ENCODE results near the gene TTYH2. TPM values are rescaled to one million over a fixed set of nuclear protein-coding genes. Genes with fewer than 3 reads are reported as not detected.

The TTYH2 gene
- total RNA-seq, 1 donor from 2014 or later, result 2.1 TPM

DNA sequence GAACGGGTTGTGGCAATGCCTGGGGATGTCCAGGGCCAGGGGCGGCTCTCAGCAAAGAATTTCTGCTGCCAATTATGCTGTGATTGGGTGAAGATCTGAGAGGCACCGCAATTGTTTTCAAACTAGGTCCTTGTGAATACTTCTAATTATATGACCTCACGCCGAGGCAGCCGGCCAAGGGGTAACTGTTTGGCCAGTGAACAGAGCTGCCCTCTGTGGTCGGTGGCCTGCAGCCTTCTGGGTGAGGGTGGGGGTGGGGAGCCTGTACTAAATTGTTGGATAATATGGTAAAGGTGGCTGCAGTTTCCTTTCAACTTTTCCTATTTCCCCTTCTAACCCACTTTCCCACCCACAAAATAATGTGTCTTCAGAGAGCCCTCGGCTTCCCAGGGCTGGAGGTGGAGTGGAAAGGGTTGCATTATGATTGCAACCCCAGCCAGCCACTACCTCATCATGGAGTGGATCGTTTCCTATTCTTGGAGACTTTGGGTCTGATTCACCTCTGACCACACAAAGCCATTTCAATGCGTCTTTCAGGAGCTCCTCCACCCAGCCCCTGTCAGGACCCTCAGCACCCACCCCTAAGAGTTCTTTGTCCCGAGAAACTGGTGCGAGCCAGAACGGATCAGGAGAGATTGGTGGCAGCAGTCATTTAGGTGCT is 58.7 kb downstream of the TTYH2 start:
- Mint-ChIP-seq H3K27me3 (ENCODE audit: low read depth) (peaks cover 16% of the 10 kb centered on the region), H3K27ac (ENCODE audit: unreplicated experiment) (peak overlapping the region; percentile 42), H3K4me3 (ENCODE audit: unreplicated experiment) (no peak overlapping the region), H3K9me3 (ENCODE audit: low read depth) (no peaks in the 10 kb centered on the region), H3K36me3 (ENCODE audit: low read depth) (no peaks in the 10 kb centered on the region), H3K4me1 (ENCODE audit: low read depth) (peaks cover 44% of the 10 kb centered on the region)
- TF ChIP-seq, protein P1, sequence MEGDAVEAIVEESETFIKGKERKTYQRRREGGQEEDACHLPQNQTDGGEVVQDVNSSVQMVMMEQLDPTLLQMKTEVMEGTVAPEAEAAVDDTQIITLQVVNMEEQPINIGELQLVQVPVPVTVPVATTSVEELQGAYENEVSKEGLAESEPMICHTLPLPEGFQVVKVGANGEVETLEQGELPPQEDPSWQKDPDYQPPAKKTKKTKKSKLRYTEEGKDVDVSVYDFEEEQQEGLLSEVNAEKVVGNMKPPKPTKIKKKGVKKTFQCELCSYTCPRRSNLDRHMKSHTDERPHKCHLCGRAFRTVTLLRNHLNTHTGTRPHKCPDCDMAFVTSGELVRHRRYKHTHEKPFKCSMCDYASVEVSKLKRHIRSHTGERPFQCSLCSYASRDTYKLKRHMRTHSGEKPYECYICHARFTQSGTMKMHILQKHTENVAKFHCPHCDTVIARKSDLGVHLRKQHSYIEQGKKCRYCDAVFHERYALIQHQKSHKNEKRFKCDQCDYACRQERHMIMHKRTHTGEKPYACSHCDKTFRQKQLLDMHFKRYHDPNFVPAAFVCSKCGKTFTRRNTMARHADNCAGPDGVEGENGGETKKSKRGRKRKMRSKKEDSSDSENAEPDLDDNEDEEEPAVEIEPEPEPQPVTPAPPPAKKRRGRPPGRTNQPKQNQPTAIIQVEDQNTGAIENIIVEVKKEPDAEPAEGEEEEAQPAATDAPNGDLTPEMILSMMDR (IDR thresholded peaks at IDR 0.05), result no peak
- no peak for DNase-seq (ENCODE audit: low spot score)

DNA sequence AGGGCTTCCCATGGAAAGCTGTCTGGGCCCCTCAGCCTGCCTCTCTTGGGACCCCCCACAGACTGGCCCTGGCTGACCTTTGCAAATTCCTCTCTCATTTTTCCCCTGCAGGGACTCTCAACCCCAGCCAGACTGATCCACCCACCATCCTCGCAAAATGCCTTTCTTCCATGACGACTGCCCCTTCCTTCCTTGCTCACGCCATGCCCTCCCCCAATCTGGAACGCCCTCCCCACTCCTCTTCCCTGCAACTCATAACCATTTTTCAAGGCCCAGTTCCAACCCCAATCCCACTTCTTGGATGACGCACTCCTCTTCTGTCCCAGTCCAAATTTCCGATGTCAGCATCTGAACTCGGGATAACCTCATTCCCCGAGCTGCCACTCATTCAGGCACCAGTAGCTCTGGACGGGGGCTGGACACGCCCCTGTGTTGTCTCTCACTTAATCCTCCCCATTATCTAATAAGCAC is 59.4 kb downstream of the TTYH2 start:
- Mint-ChIP-seq H3K36me3 (ENCODE audit: low read depth) (no peaks in the 10 kb centered on the region), H3K27ac (ENCODE audit: unreplicated experiment) (peak overlapping the region; percentile 45), H3K4me1 (ENCODE audit: low read depth) (peaks cover 44% of the 10 kb centered on the region), H3K9me3 (ENCODE audit: low read depth) (no peaks in the 10 kb centered on the region), H3K27me3 (ENCODE audit: low read depth) (peaks cover 16% of the 10 kb centered on the region), H3K4me3 (ENCODE audit: unreplicated experiment) (no peak overlapping the region)
- TF ChIP-seq, protein P1 (IDR thresholded peaks at IDR 0.05), result no peak
- no peak for DNase-seq (ENCODE audit: low spot score)

DNA sequence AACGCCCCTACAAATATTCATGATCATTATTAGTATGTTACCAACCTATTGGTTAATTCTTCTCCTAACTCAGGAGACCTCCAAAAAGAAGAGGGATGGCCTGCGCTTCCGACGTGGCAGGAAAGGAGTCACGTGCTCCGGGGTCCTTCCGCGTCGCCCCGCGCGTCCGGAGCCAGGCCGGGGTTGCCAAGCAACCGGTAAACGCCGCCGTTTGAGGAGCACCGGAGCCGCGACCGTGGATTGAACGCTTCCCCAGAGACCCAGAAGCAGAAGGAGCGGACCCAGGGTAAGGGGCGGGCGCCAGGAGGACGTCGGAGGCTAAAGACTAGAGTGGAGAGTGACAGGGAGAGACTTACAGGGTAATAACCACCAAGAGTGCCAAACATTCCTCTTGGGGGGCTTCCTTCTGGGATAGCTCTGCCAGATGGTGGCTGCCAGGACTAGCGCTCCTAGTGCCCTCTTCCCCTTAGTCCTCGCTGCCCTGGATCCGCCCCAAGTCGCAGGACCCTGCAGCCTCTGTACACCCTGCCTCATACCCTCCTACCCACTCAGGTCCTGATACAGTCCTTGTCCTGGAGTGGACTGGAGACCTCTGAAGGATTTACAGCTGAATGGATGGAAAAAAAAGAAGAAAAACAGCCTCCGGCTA is 60.8 kb downstream of the TTYH2 start, which contains the start of gene DNAI2:
Gene DNAI2 (plus strand): TSS at position 175 of the 649 bp plus-strand sequence. CDS start 7,584 bp downstream, outside the sequence.
- H3K36me3 Mint-ChIP-seq (ENCODE audit: low read depth), result no peaks in the 10 kb centered on the region
- peaks cover 16% of the 10 kb centered on the region for H3K27me3 Mint-ChIP-seq (ENCODE audit: low read depth)
- DNase-seq (ENCODE audit: low spot score), result no peak
- no peak within 1 kb of the TSS for H3K4me3 Mint-ChIP-seq (ENCODE audit: unreplicated experiment)
- TF ChIP-seq, protein P1 (IDR thresholded peaks at IDR 0.05), result no peak
- H3K9me3 Mint-ChIP-seq (ENCODE audit: low read depth), result no peaks in the 10 kb centered on the region
- H3K27ac Mint-ChIP-seq (ENCODE audit: unreplicated experiment), result peak within 1 kb of the TSS; percentile 45
- H3K4me1 Mint-ChIP-seq (ENCODE audit: low read depth), result peaks cover 38% of the 10 kb centered on the region

DNA sequence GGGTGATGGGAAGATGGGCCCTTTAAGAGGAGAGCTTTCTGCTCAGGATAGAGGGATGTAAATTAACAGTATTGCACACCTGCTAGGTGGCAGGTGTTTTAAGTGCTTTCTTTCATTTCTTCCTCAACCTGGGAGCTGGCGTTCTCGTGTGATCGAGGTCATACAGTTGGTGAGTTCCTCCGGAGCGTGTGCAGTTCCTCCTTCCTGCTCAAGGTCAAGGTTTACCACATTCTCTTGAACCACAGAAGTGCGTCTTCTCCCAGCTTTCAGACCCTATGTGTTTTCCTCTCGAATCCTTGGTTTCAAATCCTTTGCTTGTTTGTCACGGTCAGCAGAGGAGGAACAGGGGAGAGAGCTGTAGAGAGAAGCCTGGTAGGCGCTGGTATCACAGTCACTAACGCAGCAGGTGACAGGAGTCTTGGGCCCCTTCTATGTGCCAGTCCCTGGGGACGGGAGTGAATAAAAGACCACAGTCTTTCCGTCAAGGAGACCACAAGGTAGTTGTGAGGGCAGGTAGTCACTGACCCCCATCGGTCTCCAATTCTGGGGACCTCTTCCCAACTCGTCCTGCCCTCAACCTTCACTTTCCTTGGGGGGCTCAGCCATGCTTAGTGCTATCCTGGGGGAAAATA is 61.5 kb downstream of the TTYH2 start:
- H3K4me3 Mint-ChIP-seq (ENCODE audit: unreplicated experiment), result no peak overlapping the region
- H3K27me3 Mint-ChIP-seq (ENCODE audit: low read depth), result peaks cover 16% of the 10 kb centered on the region
- no peaks in the 10 kb centered on the region for H3K36me3 Mint-ChIP-seq (ENCODE audit: low read depth)
- peaks cover 38% of the 10 kb centered on the region for H3K4me1 Mint-ChIP-seq (ENCODE audit: low read depth)
- no peaks in the 10 kb centered on the region for H3K9me3 Mint-ChIP-seq (ENCODE audit: low read depth)
- no peak overlapping the region for H3K27ac Mint-ChIP-seq (ENCODE audit: unreplicated experiment)
- TF ChIP-seq, protein P1 (IDR thresholded peaks at IDR 0.05), result no peak
- DNase-seq (ENCODE audit: low spot score), result no peak

DNA sequence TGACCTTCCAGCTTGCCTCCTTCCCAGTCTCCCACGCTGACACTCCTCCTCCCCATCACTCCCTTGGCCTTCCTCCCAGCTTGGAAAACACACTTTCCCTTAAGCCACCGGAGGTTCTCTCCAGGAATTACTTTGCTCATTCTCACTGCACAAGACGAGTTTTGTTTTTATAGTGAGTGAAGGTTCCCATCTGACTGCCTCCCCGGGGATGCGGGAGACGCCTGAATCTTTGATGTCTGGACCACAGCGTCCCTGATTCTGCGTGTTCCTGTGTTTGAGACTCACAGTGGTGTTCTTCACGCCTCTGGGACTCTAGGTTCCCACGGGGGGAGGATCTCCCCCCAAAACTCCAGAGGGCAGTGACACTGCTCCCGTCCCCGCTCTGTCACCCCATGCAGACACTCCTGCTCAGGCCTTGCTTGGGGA is 62.7 kb downstream of the TTYH2 start:
- H3K9me3 Mint-ChIP-seq (ENCODE audit: low read depth), result no peaks in the 10 kb centered on the region
- TF ChIP-seq, protein P1 (IDR thresholded peaks at IDR 0.05), result no peak
- DNase-seq (ENCODE audit: low spot score), result no peak
- H3K27me3 Mint-ChIP-seq (ENCODE audit: low read depth), result peaks cover 16% of the 10 kb centered on the region
- H3K4me1 Mint-ChIP-seq (ENCODE audit: low read depth), result peaks cover 38% of the 10 kb centered on the region
- H3K4me3 Mint-ChIP-seq (ENCODE audit: unreplicated experiment), result no peak overlapping the region
- H3K36me3 Mint-ChIP-seq (ENCODE audit: low read depth), result no peaks in the 10 kb centered on the region
- peak overlapping the region; percentile 93 for H3K27ac Mint-ChIP-seq (ENCODE audit: unreplicated experiment)
